K562 (cell line): Measurements from ENCODE around the gene BCAR3. TPM values are rescaled to one million over a fixed set of nuclear protein-coding genes. Genes with fewer than 3 reads are reported as not detected.

ENCODE experiments used
- ATAC-seq: fragments of 200-7000 bp; cut with Tn5 transposase; 3 replicates; pipeline ENCODE4 v1.9.1; 2020; ENCODE audit warnings: moderate library complexity
- BruUV-seq: library from RNA; stranded (reverse); fragments of 400-500 nt; replicated peaks from 2 replicates; lab custom pipeline; 2021; lab: Mats Ljungman, UMichigan
- CTCF ChIA-PET: fragments of 300-600 bp; formaldehyde crosslinking; extraction: SDS; loops from one replicate; lab custom pipeline; 2021; ENCODE audit warnings: low intra/inter-chr PET ratio; lab: Yijun Ruan, JAX
- POLR2A ChIA-PET: fragments of 300-600, 350-650 bp; sonication (Branson Sonifier 250); formaldehyde crosslinking; extraction: SDS; loops from one replicate; lab custom pipeline; 2021; ENCODE audit warnings: antibody characterized with exemption, inconsistent platforms; lab: Yijun Ruan, JAX
- DNase-seq, 4 experiments: peaks; one replicate each; pipeline versions ENCODE4 v3.0.0 to v3.0.0-alpha.2; 2011 to 2018; ENCODE audit warnings: low spot score in 3 of 4, mixed read lengths in 3 of 4; ENCODE audit errors: extremely low read depth in 1 of 4
- FAIRE-seq: peaks from 2 replicates; lab custom pipeline; 2011; peaks lifted over from hg19 to GRCh38; lab: Jason Lieb, UNC
- H2AFZ ChIP-seq: 2 replicates; pipeline ENCODE4 v1.6.0; 2011; ENCODE audit warnings: low read depth, low read length, control low read depth, inconsistent platforms
- H3K27ac ChIP-seq: fragments of 200-600 bp; 3 replicates; pipeline ENCODE4 v1.8.0; 2011; ENCODE audit warnings: low read depth, mild to moderate bottlenecking, control low read depth, inconsistent platforms, low read length, moderate library complexity, mixed read lengths; ENCODE audit errors: extremely low read depth
- H3K27me3 ChIP-seq, 2 experiments: fragments of 300-600 bp in 1 of 2; 2 replicates in 1 of 2; 3 replicates in 1 of 2; pipeline versions ENCODE4 v1.6.0 to v1.8.0; 2011; ENCODE audit warnings: inconsistent platforms in 2 of 2, low read length in 2 of 2, mild to moderate bottlenecking in 1 of 2, mixed read lengths in 1 of 2, moderate library complexity in 1 of 2; ENCODE audit not compliant: control insufficient read depth in 2 of 2, insufficient read depth in 2 of 2
- H3K36me3 ChIP-seq: fragments of 300-600 bp; 3 replicates; pipeline ENCODE4 v1.8.0; 2011; ENCODE audit warnings: mild to moderate bottlenecking, low read length, inconsistent platforms; ENCODE audit not compliant: control insufficient read depth, insufficient read depth
- H3K4me1 ChIP-seq, 2 experiments: fragments of 200-600 bp in 1 of 2; replicated peaks in 1 of 2; 2 replicates in 1 of 2; 3 replicates in 1 of 2; pipeline versions ENCODE4 v1.5.1 to v1.8.0; 2011; ENCODE audit warnings: inconsistent platforms in 2 of 2, low read length in 2 of 2, mild to moderate bottlenecking in 1 of 2, mixed read lengths in 1 of 2, moderate library complexity in 1 of 2; ENCODE audit not compliant: control insufficient read depth in 2 of 2, insufficient read depth in 2 of 2
- H3K4me2 ChIP-seq: 2 replicates; pipeline ENCODE4 v1.6.1; 2011; ENCODE audit warnings: low read length, control low read depth, inconsistent platforms, mixed read lengths; ENCODE audit not compliant: insufficient read depth
- H3K4me3 ChIP-seq: fragments of 200-600 bp; sonication (generic), shearing (Covaris generic); 2 replicates; pipeline ENCODE4 v1.5.1; 2016; ENCODE audit warnings: control low read depth, inconsistent platforms
- H3K79me2 ChIP-seq: fragments of 200-600 bp; 3 replicates; pipeline ENCODE4 v1.8.0; 2011; ENCODE audit warnings: low read length, inconsistent platforms; ENCODE audit not compliant: control insufficient read depth, insufficient read depth
- H3K9ac ChIP-seq, 2 experiments: 2 replicates each; pipeline versions ENCODE4 v1.6.0 to v1.6.1; 2011; ENCODE audit warnings: low read depth in 2 of 2, low read length in 2 of 2, control low read depth in 1 of 2, inconsistent platforms in 1 of 2, mild to moderate bottlenecking in 1 of 2, mixed read lengths in 1 of 2; ENCODE audit not compliant: insufficient read depth in 1 of 2
- H3K9me1 ChIP-seq: one replicate; pipeline ENCODE4 v1.6.0; 2011; ENCODE audit warnings: inconsistent platforms, mild to moderate bottlenecking, low read length, moderate library complexity; ENCODE audit not compliant: control insufficient read depth, insufficient read depth
- H3K9me3 ChIP-seq: replicated peaks from 2 replicates; pipeline ENCODE4 v1.5.1; 2011; ENCODE audit warnings: low read depth, low read length, inconsistent platforms; ENCODE audit not compliant: control insufficient read depth, insufficient read depth
- H4K20me1 ChIP-seq: replicated peaks from 2 replicates; pipeline ENCODE4 v1.6.1; 2011; ENCODE audit warnings: low read length, inconsistent platforms, mixed read lengths; ENCODE audit not compliant: control insufficient read depth, insufficient read depth
- CCAR2 ChIP-seq: fragments of 200-400 bp; formaldehyde crosslinking; IDR thresholded peaks from 2 replicates; pipeline ENCODE4 v1.6.1; 2017; ENCODE audit warnings: mild to moderate bottlenecking, low read depth, low read length
- CXXC5 ChIP-seq: fragments of 250-450 bp; sonication (Bioruptor Pico); IDR thresholded peaks from 2 replicates; pipeline ENCODE4 v1.8.0; 2022; ENCODE audit warnings: inconsistent platforms, mild to moderate bottlenecking, moderate library complexity
- DEAF1 ChIP-seq: fragments of 450-650 bp; formaldehyde crosslinking; IDR thresholded peaks from 2 replicates; pipeline ENCODE4 v1.4.0; 2020; ENCODE audit warnings: mild to moderate bottlenecking, moderate library complexity
- ESRRA ChIP-seq: fragments of 450-650 bp; IDR thresholded peaks from 2 replicates; pipeline ENCODE4 v1.6.1; 2014; ENCODE audit warnings: low read depth, mild to moderate bottlenecking, moderate library complexity, borderline replicate concordance
- MCM3 ChIP-seq: fragments of 450-650 bp; IDR thresholded peaks from 2 replicates; pipeline ENCODE4 v1.6.1; 2016
- NCOA2 ChIP-seq, 2 experiments: fragments of 450-650 bp; IDR thresholded peaks; 2 replicates each; pipeline ENCODE4 v1.6.1; 2018; ENCODE audit warnings: mild to moderate bottlenecking in 2 of 2, moderate library complexity in 1 of 2; ENCODE audit not compliant: partially characterized antibody in 2 of 2
- RBM14 ChIP-seq: fragments of 200-400 bp; formaldehyde crosslinking; IDR thresholded peaks from 2 replicates; pipeline ENCODE4 v1.6.1; 2018; ENCODE audit warnings: low read depth, mild to moderate bottlenecking, low read length, moderate library complexity, borderline replicate concordance; ENCODE audit not compliant: insufficient read depth
- SETDB1 ChIP-seq: IDR thresholded peaks from one replicate; pipeline ENCODE4 v1.6.1; 2012; ENCODE audit warnings: low read length, control low read depth, inconsistent platforms
- THAP12 ChIP-seq: fragments of 250-450 bp; sonication (Bioruptor Pico); IDR thresholded peaks from 2 replicates; pipeline ENCODE4 v1.9.0; 2021; ENCODE audit warnings: mild to moderate bottlenecking, inconsistent platforms
- ZNF324 ChIP-seq: fragments of 250-450 bp; sonication (Bioruptor Pico); IDR thresholded peaks from 2 replicates; pipeline ENCODE4 v1.4.0; 2020; ENCODE audit warnings: mild to moderate bottlenecking
- ZNF583 ChIP-seq: fragments of 250-450 bp; sonication (Bioruptor Pico); IDR thresholded peaks from 2 replicates; pipeline ENCODE4 v1.4.0; 2020
- ZZZ3 ChIP-seq: fragments of 450-650 bp; IDR thresholded peaks from 2 replicates; pipeline ENCODE4 v1.6.1; 2016; ENCODE audit warnings: antibody characterized with exemption, mild to moderate bottlenecking, moderate library complexity
- WGBS: fragments of 100-300 bp; shearing (Covaris generic); methylation state at CpG from one replicate; pipeline ENCODE4 v1.1.6; 2016; ENCODE audit warnings: low coverage, mixed read lengths; ENCODE audit not compliant: insufficient coverage; ENCODE audit errors: missing lambda C conversion rate; 5-methylcytosine and 5-hydroxymethylcytosine counted together
- in situ Hi-C: fragments of 300-500 bp; cut with MboI; formaldehyde crosslinking; loops from 4 replicates; pipeline ENCODE4 v1.15.0; 2018; ENCODE audit warnings: inconsistent platforms, mixed read lengths
- intact Hi-C: fragments of 100-400 bp; cut with micrococcal nuclease; formaldehyde crosslinking; loops from 2 replicates; pipeline ENCODE4 v1.14.2; 2022
- polyA plus RNA-seq, 8 experiments: library from polyadenylated mRNA; depleted of rRNA in 4 of 8; stranded (reverse) in 5 of 8; unstranded in 3 of 8; fragments of >200 nt; fragmentation: Nextera tagmentation in 2 of 8; fragmentation: Illumina TruSeq in 1 of 8; extraction: Ambion mirVana in 2 of 8; extraction: Trizol in 1 of 8; gene quantifications; 2 replicates each; pipeline versions ENCODE4 v1.2.1 to v1.2.3, GENCODE V29; 2011 to 2014; ENCODE audit warnings: inconsistent platforms in 1 of 8, missing spikeins in 1 of 8
- total RNA-seq, 7 experiments: library from RNA; depleted of rRNA in 6 of 7; stranded (reverse); fragments of >200 nt in 6 of 7; fragmentation: Illumina TruSeq in 2 of 7; extraction: Trizol in 2 of 7; gene quantifications; 2 replicates each; pipeline versions ENCODE4 v1.2.1 to v1.2.3, GENCODE V29; 2011 to 2021; ENCODE audit warnings: low replicate concordance in 1 of 7
- TF ChIP-seq, protein P1 (sequence below), 2 experiments: fragments of 200-800 bp in 1 of 2; sonication (Bioruptor generic) in 1 of 2; sonication (generic) in 1 of 2; formaldehyde crosslinking in 1 of 2; IDR thresholded peaks in 1 of 2; conservative IDR thresholded peaks in 1 of 2; 2 replicates each; pipeline versions ENCODE4 v1.5.0 to v1.6.1; 2016 to 2020; ENCODE audit warnings: missing compliant biosample characterization in 1 of 2, missing genetic modification characterization in 1 of 2, missing genetic modification reagents in 1 of 2

BCAR3 gene
- total and polyA plus RNA-seq, 9 of the 15 experiments (the other 6 are each of a cell fraction or from before 2014, with no cell fraction given) = 1.8 to 6.3 (median 3.8) TPM

GRCh38 chr1:93614541-93614940, 67.1 kb downstream of the BCAR3 start (continued):
- no peak for TF ChIP-seq CCAR2
- no peak for TF ChIP-seq ZNF583

GRCh38 chr1:93613898-93614297, 67.7 kb downstream of the BCAR3 start:
- no peaks in the 10 kb centered on the region for H3K79me2 ChIP-seq
- CTCF ChIA-PET = no interaction called here

More at GRCh38 chr1:93613898-93614297, 67.7 kb downstream of the BCAR3 start:
- intact Hi-C loops = no loop called here
- Histone ChIP-seq H3K27me3 (peaks cover 3 to 8% of the 10 kb centered on the region in 2 experiments; a peak in 2 of 5 replicates), H3K9me3 (no peaks in the 10 kb centered on the region), H3K4me1 (peaks cover 0 to 6% of the 10 kb centered on the region in 2 experiments; a peak in 3 of 5 replicates), H3K4me3 (no peak overlapping the region), H2AFZ (peak overlapping the region; percentile 33; the same call in 1 of the 2 replicates), H3K36me3 (no peaks in the 10 kb centered on the region), H3K27ac (no peak overlapping the region), H3K4me2 (no peak overlapping the region), H3K9me1 (no peaks in the 10 kb centered on the region), H4K20me1 (0 out of 2 replicates have a peak, but pooled peaks cover under 1% of the 10 kb centered on the region), H3K9ac (no peak overlapping the region)
- POLR2A ChIA-PET = interaction anchor here (1.0 kb wide), 1 partner anchor 17 kb away, joined by 4 read pairs; no protein-coding TSS in a partner anchor
- TF ChIP-seq, protein P1, sequence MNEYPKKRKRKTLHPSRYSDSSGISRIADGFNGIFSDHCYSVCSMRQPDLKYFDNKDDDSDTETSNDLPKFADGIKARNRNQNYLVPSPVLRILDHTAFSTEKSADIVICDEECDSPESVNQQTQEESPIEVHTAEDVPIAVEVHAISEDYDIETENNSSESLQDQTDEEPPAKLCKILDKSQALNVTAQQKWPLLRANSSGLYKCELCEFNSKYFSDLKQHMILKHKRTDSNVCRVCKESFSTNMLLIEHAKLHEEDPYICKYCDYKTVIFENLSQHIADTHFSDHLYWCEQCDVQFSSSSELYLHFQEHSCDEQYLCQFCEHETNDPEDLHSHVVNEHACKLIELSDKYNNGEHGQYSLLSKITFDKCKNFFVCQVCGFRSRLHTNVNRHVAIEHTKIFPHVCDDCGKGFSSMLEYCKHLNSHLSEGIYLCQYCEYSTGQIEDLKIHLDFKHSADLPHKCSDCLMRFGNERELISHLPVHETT (CRISPR knock-in tag; conservative IDR thresholded peaks at IDR 0.05 in 1 of 2, IDR thresholded peaks at IDR 0.05 in 1 of 2) = no peak
- TF ChIP-seq NCOA2 (IDR thresholded peaks at IDR 0.05; ENCODE audit: partially characterized antibody in 2 of 2) = no peak
- TF ChIP-seq MCM3 = no peak
- TF ChIP-seq ZNF324 (CRISPR knock-in tag) = no peak
- TF ChIP-seq THAP12 = no peak
- TF ChIP-seq RBM14 = no peak
- no peak for TF ChIP-seq ZZZ3
- TF ChIP-seq ESRRA = no peak
- TF ChIP-seq SETDB1 = no peak
- TF ChIP-seq CXXC5 = no peak
- TF ChIP-seq DEAF1 (CRISPR knock-in tag) = no peak
- WGBS = 37% methylated on average over 11 of the region's 11 CpGs
- no TSS peak for BruUV-seq
- peak; percentile 17; the same call in 2 of the 3 replicates for ATAC-seq
- DNase-seq = no peak
- in situ Hi-C loops = no loop called here
- FAIRE-seq = no peak
